MM.1S (cell line): ENCODE results near the gene PARD6B.
"Not testable (repeated sequence)": the region's sequence is repeated elsewhere in the genome, so short reads cannot be mapped to it uniquely, and the experiment has no call there.

Experiments
- DNase-seq: peaks from one replicate; pipeline ENCODE4 v3.0.0-alpha.2; 2015
- H2AFZ ChIP-seq: fragments of 300-600 bp; sonication (generic); 2 replicates; pipeline ENCODE4 v1.6.0; 2016; ENCODE audit warnings: antibody characterized with exemption, low read length
- H3F3A ChIP-seq: fragments of 300-600 bp; sonication (generic); 2 replicates; pipeline ENCODE4 v1.6.1; 2016; ENCODE audit warnings: mild to moderate bottlenecking, antibody characterized with exemption, low read length, moderate library complexity, mixed read lengths; ENCODE audit not compliant: insufficient read depth
- H3K27ac ChIP-seq: fragments of 300-600 bp; sonication (generic); 2 replicates; pipeline ENCODE4 v1.5.1; 2016; ENCODE audit warnings: mild to moderate bottlenecking, low read length
- H3K27me3 ChIP-seq: fragments of 300-600 bp; sonication (generic); replicated peaks from 2 replicates; pipeline ENCODE4 v1.6.0; 2016; ENCODE audit warnings: low read length; ENCODE audit not compliant: insufficient read depth
- H3K36me3 ChIP-seq: fragments of 300-600 bp; sonication (generic); replicated peaks from 2 replicates; pipeline ENCODE4 v1.6.1; 2016; ENCODE audit warnings: mild to moderate bottlenecking, low read length, mixed read lengths; ENCODE audit not compliant: insufficient read depth
- H3K4me1 ChIP-seq: fragments of 300-600 bp; sonication (generic); 2 replicates; pipeline ENCODE4 v1.6.1; 2016; ENCODE audit warnings: low read length, mixed read lengths
- H3K4me2 ChIP-seq: fragments of 300-600 bp; sonication (generic); 2 replicates; pipeline ENCODE4 v1.6.0; 2016; ENCODE audit warnings: low read depth, low read length
- H3K4me3 ChIP-seq: fragments of 300-600 bp; sonication (generic); 2 replicates; pipeline ENCODE4 v1.5.1; 2016; ENCODE audit warnings: low read length, mixed read lengths
- H3K79me2 ChIP-seq: fragments of 300-600 bp; sonication (generic); 2 replicates; pipeline ENCODE4 v1.6.1; 2016; ENCODE audit warnings: mixed run types, low read length, mixed read lengths
- H3K9ac ChIP-seq: fragments of 300-600 bp; sonication (generic); 2 replicates; pipeline ENCODE4 v1.6.1; 2016; ENCODE audit warnings: low read length, mixed read lengths
- H3K9me2 ChIP-seq: fragments of 300-600 bp; sonication (generic); replicated peaks from 2 replicates; pipeline ENCODE4 v1.6.1; 2016; ENCODE audit warnings: mild to moderate bottlenecking, low read length, mixed read lengths; ENCODE audit not compliant: insufficient read depth
- H3K9me3 ChIP-seq: fragments of 300-600 bp; sonication (generic); replicated peaks from 2 replicates; pipeline ENCODE4 v1.6.1; 2016; ENCODE audit warnings: mild to moderate bottlenecking, low read length, mixed read lengths; ENCODE audit not compliant: insufficient read depth
- H4K20me1 ChIP-seq: fragments of 300-600 bp; sonication (generic); 2 replicates; pipeline ENCODE4 v1.6.1; 2016; ENCODE audit warnings: mild to moderate bottlenecking, low read length, moderate library complexity, mixed read lengths; ENCODE audit not compliant: insufficient read depth
- EZH2 ChIP-seq: fragments of 300-600 bp; sonication (generic); optimal IDR thresholded peaks from 2 replicates; pipeline ENCODE3; 2017; ENCODE audit warnings: low read depth, mild to moderate bottlenecking, antibody characterized with exemption, low read length, mixed read lengths
- EZH2phosphoT487 ChIP-seq: fragments of 300-600 bp; sonication (generic); IDR thresholded peaks from 2 replicates; pipeline ENCODE4 v1.6.1; 2018; ENCODE audit warnings: antibody characterized with exemption, low read length
- TF ChIP-seq, protein P1 (sequence below): fragments of 300-600 bp; sonication (generic); IDR thresholded peaks from 2 replicates; pipeline ENCODE4 v1.5.1; 2016; ENCODE audit warnings: antibody characterized with exemption, low read length, mixed read lengths

Gene PARD6B

DNA sequence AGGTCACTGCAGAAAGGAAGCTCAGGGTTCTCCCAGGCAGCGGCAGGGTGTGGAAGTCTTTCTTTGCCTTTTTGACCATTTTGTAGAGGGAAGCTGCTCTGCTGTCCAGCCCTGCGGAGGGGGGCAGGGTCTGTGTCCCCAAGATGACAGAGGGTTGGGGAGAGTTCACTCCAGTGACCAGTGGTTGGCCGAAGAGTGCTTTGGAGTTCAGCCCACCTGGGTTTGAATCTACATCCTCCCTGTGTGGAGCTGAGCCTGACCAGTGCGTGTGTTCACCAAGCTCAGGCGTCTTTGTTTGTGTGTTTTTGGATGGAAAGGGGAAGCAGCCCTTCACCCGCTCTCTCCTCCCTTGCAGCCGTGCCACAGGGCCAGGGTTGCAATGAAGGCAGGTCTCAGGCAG, 37.6 kb downstream of the PARD6B start:
- not testable (repeated sequence) for H3K4me2 ChIP-seq, H3K4me1 ChIP-seq, H3K9me2 ChIP-seq, H2AFZ ChIP-seq, H3K9ac ChIP-seq, H3K27ac ChIP-seq, DNase-seq, H3K36me3 ChIP-seq, H3K9me3 ChIP-seq, H3K4me3 ChIP-seq, H3F3A ChIP-seq, H4K20me1 ChIP-seq, H3K27me3 ChIP-seq, H3K79me2 ChIP-seq

DNA sequence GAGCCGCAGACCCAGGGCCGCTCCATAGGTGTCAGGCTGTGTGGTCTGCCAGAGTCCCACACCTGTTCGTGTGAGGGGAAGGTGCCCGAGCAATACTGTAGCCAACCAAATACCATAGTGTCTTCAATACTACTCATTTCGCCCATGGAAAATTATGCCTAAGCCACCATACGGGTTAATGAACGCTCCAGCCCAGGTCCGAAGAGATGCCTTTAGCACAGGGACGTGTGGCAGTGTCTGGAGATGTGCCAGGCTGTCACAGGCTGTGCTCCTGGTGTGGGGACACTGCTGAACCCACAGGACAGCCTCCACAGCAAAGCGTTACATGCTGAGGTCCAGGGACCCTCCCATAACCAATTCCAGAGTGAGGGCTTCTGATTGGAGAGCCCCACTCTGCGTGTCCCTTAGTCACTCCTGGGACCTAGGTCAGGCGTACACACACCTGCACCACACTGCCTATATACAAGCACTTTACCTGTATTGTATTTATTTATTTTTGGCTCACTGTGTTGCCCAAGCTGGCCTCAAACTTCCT, 38.2 kb downstream of the PARD6B start:
- H3K27ac ChIP-seq, H3K4me1 ChIP-seq, H3K9me3 ChIP-seq, H2AFZ ChIP-seq, H3K4me2 ChIP-seq, H4K20me1 ChIP-seq, H3K9ac ChIP-seq, H3K4me3 ChIP-seq, H3F3A ChIP-seq, DNase-seq, H3K9me2 ChIP-seq, H3K79me2 ChIP-seq, H3K27me3 ChIP-seq, H3K36me3 ChIP-seq: not testable (repeated sequence)

DNA sequence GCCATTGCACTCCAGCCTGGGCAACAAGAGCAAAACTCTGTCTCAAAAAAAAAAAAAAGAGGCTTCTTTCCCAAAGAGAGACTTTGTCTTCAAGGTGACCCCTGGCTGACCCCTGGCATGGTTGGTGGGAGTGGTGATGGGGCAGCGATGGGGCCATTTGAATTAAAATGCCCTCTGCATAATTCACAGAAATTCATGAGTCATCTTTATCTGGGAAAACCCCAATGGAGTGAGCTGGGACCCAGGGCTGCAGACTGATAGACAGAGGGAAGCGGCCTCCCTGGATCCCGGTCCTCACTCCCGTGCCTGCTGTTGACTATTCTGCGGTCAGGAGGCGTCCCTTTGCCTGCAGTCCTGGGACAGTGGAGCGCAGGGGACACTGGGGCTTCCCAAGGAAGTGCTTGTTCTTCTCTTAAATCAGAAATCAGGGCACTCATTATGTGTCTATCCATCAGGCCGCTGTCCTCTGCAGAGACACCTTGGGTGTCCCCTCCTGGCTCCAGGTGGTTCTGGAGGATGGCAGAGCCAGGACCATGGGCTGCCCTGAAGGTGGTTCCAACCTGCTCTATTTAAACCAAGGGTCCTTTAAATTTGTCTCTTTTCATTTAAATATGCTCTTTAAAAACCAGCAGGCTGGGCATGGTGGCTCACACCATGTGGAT, 40.2 kb downstream of the PARD6B start:
- not testable (repeated sequence) for H3K79me2 ChIP-seq, H3K4me2 ChIP-seq, H3K9me3 ChIP-seq, DNase-seq, H2AFZ ChIP-seq, H3K36me3 ChIP-seq, H3K4me1 ChIP-seq, H3K9ac ChIP-seq, H3K27me3 ChIP-seq, H4K20me1 ChIP-seq, H3K27ac ChIP-seq, H3K9me2 ChIP-seq, H3F3A ChIP-seq, H3K4me3 ChIP-seq

DNA sequence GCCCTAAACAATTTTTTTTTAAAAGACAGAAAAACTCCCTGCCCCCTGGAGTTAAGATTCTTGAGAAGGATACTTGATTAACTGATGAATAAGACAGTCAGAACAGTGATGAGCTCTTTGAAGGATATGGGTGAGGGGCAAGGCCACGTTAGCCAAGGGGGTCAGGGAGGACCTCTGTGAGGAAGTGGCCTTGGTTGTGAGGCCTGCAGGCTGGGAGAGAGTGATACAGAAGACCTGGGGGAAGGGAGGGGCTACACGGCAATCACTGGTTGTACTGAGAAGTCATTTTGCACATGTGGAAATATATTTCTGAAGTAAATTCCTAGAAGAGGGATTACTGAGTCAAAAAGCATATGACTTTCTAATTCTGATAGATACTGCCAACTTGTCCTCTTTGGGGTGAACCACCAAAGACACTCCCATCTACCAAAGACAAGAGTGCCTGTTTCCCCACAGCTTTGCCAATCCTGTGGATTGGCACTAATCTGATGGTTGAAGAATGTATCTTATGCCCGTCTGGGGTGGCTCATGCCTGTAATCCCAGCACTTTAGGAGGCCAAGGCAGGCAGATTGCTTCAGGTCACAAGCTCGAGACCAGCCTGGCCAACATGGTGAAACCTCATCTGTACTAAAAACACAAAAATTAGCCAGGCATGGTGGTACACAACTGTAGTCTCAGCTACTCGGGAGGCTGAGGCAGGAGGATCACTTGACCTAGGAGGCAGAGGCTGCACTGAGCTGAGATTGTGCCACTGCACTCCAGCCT, 41.2 kb downstream of the PARD6B start:
- H3K9me3 ChIP-seq = no peaks in the 10 kb centered on the region
- H3K4me1 ChIP-seq = no peaks in the 10 kb centered on the region
- H4K20me1 ChIP-seq = no peaks in the 10 kb centered on the region
- H3K4me3 ChIP-seq = no peak overlapping the region
- H3K9ac ChIP-seq = no peak overlapping the region
- H3F3A ChIP-seq = no peaks in the 10 kb centered on the region
- no peaks in the 10 kb centered on the region for H3K36me3 ChIP-seq
- no peaks in the 10 kb centered on the region for H3K9me2 ChIP-seq
- H3K4me2 ChIP-seq = no peak overlapping the region
- H3K27me3 ChIP-seq = no peaks in the 10 kb centered on the region
- no peak for DNase-seq
- H2AFZ ChIP-seq = no peak overlapping the region
- TF ChIP-seq, protein P1, sequence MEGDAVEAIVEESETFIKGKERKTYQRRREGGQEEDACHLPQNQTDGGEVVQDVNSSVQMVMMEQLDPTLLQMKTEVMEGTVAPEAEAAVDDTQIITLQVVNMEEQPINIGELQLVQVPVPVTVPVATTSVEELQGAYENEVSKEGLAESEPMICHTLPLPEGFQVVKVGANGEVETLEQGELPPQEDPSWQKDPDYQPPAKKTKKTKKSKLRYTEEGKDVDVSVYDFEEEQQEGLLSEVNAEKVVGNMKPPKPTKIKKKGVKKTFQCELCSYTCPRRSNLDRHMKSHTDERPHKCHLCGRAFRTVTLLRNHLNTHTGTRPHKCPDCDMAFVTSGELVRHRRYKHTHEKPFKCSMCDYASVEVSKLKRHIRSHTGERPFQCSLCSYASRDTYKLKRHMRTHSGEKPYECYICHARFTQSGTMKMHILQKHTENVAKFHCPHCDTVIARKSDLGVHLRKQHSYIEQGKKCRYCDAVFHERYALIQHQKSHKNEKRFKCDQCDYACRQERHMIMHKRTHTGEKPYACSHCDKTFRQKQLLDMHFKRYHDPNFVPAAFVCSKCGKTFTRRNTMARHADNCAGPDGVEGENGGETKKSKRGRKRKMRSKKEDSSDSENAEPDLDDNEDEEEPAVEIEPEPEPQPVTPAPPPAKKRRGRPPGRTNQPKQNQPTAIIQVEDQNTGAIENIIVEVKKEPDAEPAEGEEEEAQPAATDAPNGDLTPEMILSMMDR = no peak
- TF ChIP-seq EZH2phosphoT487 (no peak), EZH2 (no peak)
- H3K79me2 ChIP-seq = no peaks in the 10 kb centered on the region
- no peak overlapping the region for H3K27ac ChIP-seq
